ENCODE data around the gene CCR2.

The CCR2 gene

GRCh38 chr3:46369675-46370132 is 15.8 kb downstream of the CCR2 start:
- CTCF ChIA-PET, result interaction anchor here (0.9 to 4.6 kb wide), 6 partner anchors 9 to 431 kb away, joined by 3 to 21 read pairs (median 6); no protein-coding TSS in a partner anchor
- H3K4me3 ChIP-seq (ENCODE audit: low read depth, low read length), result no peak overlapping the region

GRCh38 chr3:46370839-46371518 is 17.1 kb downstream of the CCR2 start, which contains the start of gene CCR5:
TSS of gene CCR5 (plus strand) at chr3:46370946. CDS start at chr3:46372903, 1,957 bp downstream.
- no peak for TF ChIP-seq ZNF302 (tag by site-specific recombination; IDR thresholded peaks at IDR 0.05; ENCODE audit: low read depth)
- TF ChIP-seq BCL11B (tag by site-specific recombination; IDR thresholded peaks at IDR 0.05; ENCODE audit: low read depth), result no peak
- no peak for TF ChIP-seq HOXA7 (CRISPR knock-in tag; IDR thresholded peaks at IDR 0.05; ENCODE audit: borderline replicate concordance)
- TF ChIP-seq ZBTB49 (tag by site-specific recombination; IDR thresholded peaks at IDR 0.05; ENCODE audit: low read depth), result no peak
- no peak for TF ChIP-seq KLF8 (tag by site-specific recombination; IDR thresholded peaks at IDR 0.05)
- no peak for TF ChIP-seq ZNF394 (tag by site-specific recombination; IDR thresholded peaks at IDR 0.05; ENCODE audit: borderline replicate concordance)
- no peak for TF ChIP-seq ZNF335 (tag by site-specific recombination; conservative IDR thresholded peaks at IDR 0.05)
- no peak for TF ChIP-seq ZFP69B (tag by site-specific recombination; IDR thresholded peaks at IDR 0.05)
- TF ChIP-seq ZNF629 (tag by site-specific recombination; IDR thresholded peaks at IDR 0.05), result no peak
- TF ChIP-seq ZNF677 (tag by site-specific recombination; IDR thresholded peaks at IDR 0.05), result no peak
- no peak for TF ChIP-seq ZNF239 (tag by site-specific recombination; IDR thresholded peaks at IDR 0.05)
- POLR2A ChIA-PET, result no interaction called here
- no peaks in the 10 kb centered on the region for H3K4me1 ChIP-seq (ENCODE audit: control insufficient read depth, insufficient read depth, low read length)
- no peaks in the 10 kb centered on the region for H3K36me3 ChIP-seq (ENCODE audit: control insufficient read depth in 2 of 2, insufficient read depth in 1 of 2, low read length in 2 of 2)
- H3K9me3 ChIP-seq (ENCODE audit: control insufficient read depth, insufficient read depth, low read depth, low read length), result no peaks in the 10 kb centered on the region
- no peak within 1 kb of the TSS for H3K4me3 ChIP-seq (ENCODE audit: low read depth, low read length)
- CTCF ChIA-PET, result interaction anchor here (0.6 to 4.6 kb wide), 8 partner anchors 7 to 705 kb away, joined by 3 to 21 read pairs (median 4); no protein-coding TSS in a partner anchor
- H3K27ac ChIP-seq (ENCODE audit: extremely low read depth, low read depth, low read length), result no peak within 1 kb of the TSS

More at GRCh38 chr3:46369675-46370132, 15.8 kb downstream of the CCR2 start:
- no peaks in the 10 kb centered on the region for H3K9me3 ChIP-seq (ENCODE audit: control insufficient read depth, insufficient read depth, low read depth, low read length)
- POLR2A ChIA-PET, result no interaction called here
- no peak overlapping the region for H3K27ac ChIP-seq (ENCODE audit: extremely low read depth, low read depth, low read length)
- no peaks in the 10 kb centered on the region for H3K36me3 ChIP-seq (ENCODE audit: control insufficient read depth in 2 of 2, insufficient read depth in 1 of 2, low read length in 2 of 2)
- no peaks in the 10 kb centered on the region for H3K4me1 ChIP-seq (ENCODE audit: control insufficient read depth, insufficient read depth, low read length)
- TF ChIP-seq OVOL3 (tag by site-specific recombination; IDR thresholded peaks at IDR 0.05) (no peak), REST (tag by site-specific recombination; IDR thresholded peaks at IDR 0.05) (no peak), ZNF16 (tag by site-specific recombination; IDR thresholded peaks at IDR 0.05; ENCODE audit: low read depth) (no peak), ZNF654 (tag by site-specific recombination; IDR thresholded peaks at IDR 0.05; ENCODE audit: low read depth) (no peak)

All from HEK293 (cell line).